ENCODE results near the gene RAB11FIP4.

- TF ChIP-seq, protein P1, sequence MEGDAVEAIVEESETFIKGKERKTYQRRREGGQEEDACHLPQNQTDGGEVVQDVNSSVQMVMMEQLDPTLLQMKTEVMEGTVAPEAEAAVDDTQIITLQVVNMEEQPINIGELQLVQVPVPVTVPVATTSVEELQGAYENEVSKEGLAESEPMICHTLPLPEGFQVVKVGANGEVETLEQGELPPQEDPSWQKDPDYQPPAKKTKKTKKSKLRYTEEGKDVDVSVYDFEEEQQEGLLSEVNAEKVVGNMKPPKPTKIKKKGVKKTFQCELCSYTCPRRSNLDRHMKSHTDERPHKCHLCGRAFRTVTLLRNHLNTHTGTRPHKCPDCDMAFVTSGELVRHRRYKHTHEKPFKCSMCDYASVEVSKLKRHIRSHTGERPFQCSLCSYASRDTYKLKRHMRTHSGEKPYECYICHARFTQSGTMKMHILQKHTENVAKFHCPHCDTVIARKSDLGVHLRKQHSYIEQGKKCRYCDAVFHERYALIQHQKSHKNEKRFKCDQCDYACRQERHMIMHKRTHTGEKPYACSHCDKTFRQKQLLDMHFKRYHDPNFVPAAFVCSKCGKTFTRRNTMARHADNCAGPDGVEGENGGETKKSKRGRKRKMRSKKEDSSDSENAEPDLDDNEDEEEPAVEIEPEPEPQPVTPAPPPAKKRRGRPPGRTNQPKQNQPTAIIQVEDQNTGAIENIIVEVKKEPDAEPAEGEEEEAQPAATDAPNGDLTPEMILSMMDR (IDR thresholded peaks at IDR 0.05): no peak
- TF ChIP-seq, protein P2, sequence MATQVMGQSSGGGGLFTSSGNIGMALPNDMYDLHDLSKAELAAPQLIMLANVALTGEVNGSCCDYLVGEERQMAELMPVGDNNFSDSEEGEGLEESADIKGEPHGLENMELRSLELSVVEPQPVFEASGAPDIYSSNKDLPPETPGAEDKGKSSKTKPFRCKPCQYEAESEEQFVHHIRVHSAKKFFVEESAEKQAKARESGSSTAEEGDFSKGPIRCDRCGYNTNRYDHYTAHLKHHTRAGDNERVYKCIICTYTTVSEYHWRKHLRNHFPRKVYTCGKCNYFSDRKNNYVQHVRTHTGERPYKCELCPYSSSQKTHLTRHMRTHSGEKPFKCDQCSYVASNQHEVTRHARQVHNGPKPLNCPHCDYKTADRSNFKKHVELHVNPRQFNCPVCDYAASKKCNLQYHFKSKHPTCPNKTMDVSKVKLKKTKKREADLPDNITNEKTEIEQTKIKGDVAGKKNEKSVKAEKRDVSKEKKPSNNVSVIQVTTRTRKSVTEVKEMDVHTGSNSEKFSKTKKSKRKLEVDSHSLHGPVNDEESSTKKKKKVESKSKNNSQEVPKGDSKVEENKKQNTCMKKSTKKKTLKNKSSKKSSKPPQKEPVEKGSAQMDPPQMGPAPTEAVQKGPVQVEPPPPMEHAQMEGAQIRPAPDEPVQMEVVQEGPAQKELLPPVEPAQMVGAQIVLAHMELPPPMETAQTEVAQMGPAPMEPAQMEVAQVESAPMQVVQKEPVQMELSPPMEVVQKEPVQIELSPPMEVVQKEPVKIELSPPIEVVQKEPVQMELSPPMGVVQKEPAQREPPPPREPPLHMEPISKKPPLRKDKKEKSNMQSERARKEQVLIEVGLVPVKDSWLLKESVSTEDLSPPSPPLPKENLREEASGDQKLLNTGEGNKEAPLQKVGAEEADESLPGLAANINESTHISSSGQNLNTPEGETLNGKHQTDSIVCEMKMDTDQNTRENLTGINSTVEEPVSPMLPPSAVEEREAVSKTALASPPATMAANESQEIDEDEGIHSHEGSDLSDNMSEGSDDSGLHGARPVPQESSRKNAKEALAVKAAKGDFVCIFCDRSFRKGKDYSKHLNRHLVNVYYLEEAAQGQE (IDR thresholded peaks at IDR 0.05; ENCODE audit: insufficient read depth in 1 of 2, low read depth in 2 of 2, low read length in 1 of 2): no peak
- TF ChIP-seq SIN3A (IDR thresholded peaks at IDR 0.05; ENCODE audit: borderline replicate concordance, insufficient read depth, low read depth, low read length) (no peak), TCF7L2 (IDR thresholded peaks at IDR 0.05; ENCODE audit: low read depth, low read length) (no peak)
Observed at GRCh38 chr17:31412511-31412910, 21.0 kb downstream of the RAB11FIP4 start.
